HCT116 (cell line): ENCODE data around the gene NUAK2. TPM values are rescaled to one million over a fixed set of nuclear protein-coding genes. Genes with fewer than 3 reads are reported as not detected.

Experiments
- ATAC-seq: fragments of 200-7000 bp; cut with Tn5 transposase; 2 replicates; pipeline ENCODE4 v1.9.1; 2020; ENCODE audit warnings: mild to moderate bottlenecking, moderate library complexity
- BruUV-seq: library from RNA; stranded (reverse); fragments of 400-500 nt; replicated peaks from 2 replicates; lab custom pipeline; 2021; lab: Mats Ljungman, UMichigan
- CTCF ChIA-PET: fragments of 300-600 bp; sonication (Branson Sonifier 250); formaldehyde crosslinking; loops from one replicate; lab custom pipeline; 2021; ENCODE audit warnings: antibody characterized with exemption; lab: Charles Lee
- POLR2A ChIA-PET: fragments of 300-600, 350-600 bp; sonication (Branson Sonifier 250); formaldehyde crosslinking; loops from one replicate; lab custom pipeline; 2021; ENCODE audit warnings: antibody characterized with exemption; lab: Charles Lee
- RAD21 ChIA-PET, 2 experiments: fragments of 300-600 bp; sonication (Branson Sonifier 250); formaldehyde crosslinking; loops; one replicate each; lab custom pipeline; 2023; ENCODE audit warnings: low total read pairs in 2 of 2; ENCODE audit not compliant: uncharacterized antibody in 2 of 2, unreplicated experiment in 2 of 2, low non-redundant PET in 1 of 2; lab: Charles Lee
- DNase-seq: peaks from one replicate; pipeline ENCODE4 v3.0.0-alpha.2; 2010; ENCODE audit warnings: low read depth, low spot score
- H2AFZ ChIP-seq: fragments of 200-600 bp; shearing (Covaris generic), sonication (generic); 2 replicates; pipeline ENCODE4 v1.6.1; 2017; ENCODE audit warnings: low read depth, mixed run types, mixed read lengths, antibody characterized with exemption, low read length; ENCODE audit not compliant: poor library complexity, severe bottlenecking
- H3K27ac ChIP-seq: 2 replicates; pipeline ENCODE4 v1.5.1; 2012; ENCODE audit warnings: low read depth, low read length
- H3K27me3 ChIP-seq: fragments of 200-600 bp; sonication (generic); 2 replicates; pipeline ENCODE4 v1.6.1; 2016; ENCODE audit warnings: mixed run types, low read length, mixed read lengths; ENCODE audit not compliant: insufficient read depth
- H3K36me3 ChIP-seq, 2 experiments: fragments of 200-500 bp in 1 of 2; fragments of 200-600 bp in 1 of 2; sonication (Bioruptor generic) in 1 of 2; sonication (generic) in 1 of 2; 2 replicates each; pipeline versions ENCODE4 v1.5.1 to v1.6.1; 2014 to 2016; ENCODE audit warnings: low read length in 2 of 2, inconsistent platforms in 1 of 2, mixed read lengths in 1 of 2, mixed run types in 1 of 2; ENCODE audit not compliant: insufficient read depth in 2 of 2, control insufficient read depth in 1 of 2
- H3K4me1 ChIP-seq, 2 experiments: fragments of 200-600 bp in 1 of 2; sonication (generic) in 1 of 2; 2 replicates each; pipeline versions ENCODE4 v1.5.1 to v1.6.1; 2012 to 2017; ENCODE audit warnings: low read length in 2 of 2, inconsistent platforms in 1 of 2, mild to moderate bottlenecking in 1 of 2, mixed read lengths in 1 of 2, mixed run types in 1 of 2, moderate library complexity in 1 of 2; ENCODE audit not compliant: insufficient read depth in 2 of 2, control insufficient read depth in 1 of 2
- H3K4me2 ChIP-seq: fragments of 200-600 bp; sonication (generic); 2 replicates; pipeline ENCODE4 v1.6.1; 2017; ENCODE audit warnings: mixed run types, low read length, mixed read lengths
- H3K4me3 ChIP-seq, 2 experiments: fragments of 200-600 bp in 1 of 2; sonication (generic) in 1 of 2; replicated peaks in 1 of 2; 2 replicates each; pipeline ENCODE4 v1.5.1; 2011 to 2016; ENCODE audit warnings: low read length in 2 of 2, control low read depth in 1 of 2, low read depth in 1 of 2, mild to moderate bottlenecking in 1 of 2, mixed read lengths in 1 of 2, mixed run types in 1 of 2
- H3K79me2 ChIP-seq: fragments of 200-600 bp; sonication (generic); 2 replicates; pipeline ENCODE4 v1.6.1; 2017; ENCODE audit warnings: mild to moderate bottlenecking, mixed run types, low read length, moderate library complexity, mixed read lengths; ENCODE audit not compliant: insufficient read depth
- H3K9ac ChIP-seq: fragments of 200-600 bp; sonication (generic); 2 replicates; pipeline ENCODE4 v1.6.1; 2016; ENCODE audit warnings: low read length, mixed read lengths
- H3K9me2 ChIP-seq: fragments of 200-600 bp; sonication (generic), shearing (Covaris generic); 2 replicates; pipeline ENCODE4 v1.6.1; 2017; ENCODE audit warnings: mixed run types, mild to moderate bottlenecking, moderate library complexity; ENCODE audit not compliant: insufficient read depth
- H3K9me3 ChIP-seq, 2 experiments: fragments of 200-500 bp in 1 of 2; fragments of 200-600 bp in 1 of 2; sonication (Bioruptor generic) in 1 of 2; sonication (generic) in 1 of 2; 2 replicates each; pipeline ENCODE4 v1.6.1; 2014 to 2017; ENCODE audit warnings: low read length in 2 of 2, mixed read lengths in 2 of 2, inconsistent platforms in 1 of 2, low read depth in 1 of 2, mild to moderate bottlenecking in 1 of 2, mixed run types in 1 of 2, moderate library complexity in 1 of 2; ENCODE audit not compliant: control insufficient read depth in 1 of 2, insufficient read depth in 1 of 2
- H4K20me1 ChIP-seq: fragments of 200-600 bp; sonication (generic), shearing (Covaris generic); 2 replicates; pipeline ENCODE4 v1.6.1; 2017; ENCODE audit warnings: mixed run types, mild to moderate bottlenecking, moderate library complexity; ENCODE audit not compliant: insufficient read depth
- CEBPB ChIP-seq: IDR thresholded peaks from 2 replicates; pipeline ENCODE4 v1.6.1; 2012; ENCODE audit warnings: low read depth
- EGR1 ChIP-seq: IDR thresholded peaks from 2 replicates; pipeline ENCODE4 v1.6.1; 2012; ENCODE audit warnings: low read depth
- EZH2 ChIP-seq: fragments of 200-600 bp; sonication (generic); IDR thresholded peaks from 2 replicates; pipeline ENCODE4 v1.6.1; 2017; ENCODE audit warnings: antibody characterized with exemption, mixed run types
- POLR2AphosphoS5 ChIP-seq: IDR thresholded peaks from 2 replicates; pipeline ENCODE4 v1.6.1; 2011; ENCODE audit warnings: mild to moderate bottlenecking, low read depth, low read length, moderate library complexity
- TCF7L2 ChIP-seq: IDR thresholded peaks from 2 replicates; pipeline ENCODE4 v1.7.0; 2011; ENCODE audit warnings: borderline replicate concordance, inconsistent platforms; ENCODE audit not compliant: insufficient read depth, insufficient read length; ENCODE audit errors: extremely low read depth
- YY1 ChIP-seq: IDR thresholded peaks from 2 replicates; pipeline ENCODE4 v1.6.1; 2011; ENCODE audit warnings: low read length, low read depth, moderate library complexity, mild to moderate bottlenecking; ENCODE audit not compliant: insufficient replicate concordance; ENCODE audit errors: extremely low read depth
- ZFX ChIP-seq: fragments of 450-650 bp; IDR thresholded peaks from 2 replicates; pipeline ENCODE4 v1.6.1; 2017
- intact Hi-C: fragments of 100-400 bp; cut with micrococcal nuclease; formaldehyde crosslinking; loops from 2 replicates; pipeline ENCODE4 v1.10.0; 2022
- total RNA-seq: library from RNA; stranded (reverse); gene quantifications from one replicate; pipeline ENCODE4 v1.2.1, GENCODE V29; 2021; ENCODE audit not compliant: unreplicated experiment
- TF ChIP-seq, protein P1 (sequence below), 3 experiments: fragments of 200-600 bp in 1 of 3; sonication (generic) in 1 of 3; IDR thresholded peaks in 2 of 3; conservative IDR thresholded peaks in 1 of 3; 2 replicates each; pipeline ENCODE4 v1.5.1; 2012 to 2017; ENCODE audit warnings: low read depth in 2 of 3, low read length in 2 of 3, antibody characterized with exemption in 1 of 3, borderline replicate concordance in 1 of 3, control low read depth in 1 of 3, mild to moderate bottlenecking in 1 of 3, mixed read lengths in 1 of 3, mixed run types in 1 of 3, moderate library complexity in 1 of 3; ENCODE audit not compliant: insufficient read depth in 1 of 3
- TF ChIP-seq, protein P2 (sequence below): IDR thresholded peaks from 2 replicates; pipeline ENCODE4 v1.6.1; 2012; ENCODE audit warnings: low read depth
- TF ChIP-seq, protein P3 (sequence below): IDR thresholded peaks from 2 replicates; pipeline ENCODE4 v1.6.1; 2012

Gene NUAK2
- total RNA-seq, 1 experiment from 2014 or later: 3.0 TPM

DNA sequence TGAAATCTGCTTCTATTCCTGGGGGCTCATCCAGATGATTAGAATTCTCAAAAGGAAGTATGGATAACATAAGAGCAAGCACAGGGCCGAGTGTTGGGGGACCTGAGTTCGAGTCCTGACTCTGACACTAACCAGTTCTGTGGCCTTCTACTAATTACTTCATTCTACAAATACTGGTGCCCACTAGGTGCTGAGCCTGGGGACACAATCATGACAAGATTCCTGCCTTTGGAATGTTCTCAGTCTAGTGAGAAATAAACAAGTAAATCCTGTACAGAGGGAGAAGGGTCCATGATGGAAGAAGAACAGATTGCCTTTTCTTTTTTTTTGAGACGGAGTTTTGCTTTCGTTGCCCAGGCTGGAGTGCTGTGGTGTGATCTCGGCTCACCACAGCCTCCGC is 2.2 kb upstream of the NUAK2 start:
- Histone ChIP-seq H3K79me2 (peaks cover 21% of the 10 kb centered on the region; the same call in 1 of the 2 replicates), H3K9me3 (no peaks in the 10 kb centered on the region), H4K20me1 (no peaks in the 10 kb centered on the region), H3K27me3 (no peaks in the 10 kb centered on the region), H3K4me1 (peaks cover 19 to 38% of the 10 kb centered on the region in 2 experiments), H3K36me3 (no peaks in the 10 kb centered on the region), H3K4me3 (no peak overlapping the region), H3K27ac (no peak overlapping the region)
- intact Hi-C loops: no loop called here
- no peak for DNase-seq
- POLR2A ChIA-PET: interaction anchor here (2.4 kb wide), 1 partner anchor 49 kb away, joined by 16 read pairs; no protein-coding TSS in a partner anchor
- no peak for TF ChIP-seq YY1
- TF ChIP-seq, protein P1, sequence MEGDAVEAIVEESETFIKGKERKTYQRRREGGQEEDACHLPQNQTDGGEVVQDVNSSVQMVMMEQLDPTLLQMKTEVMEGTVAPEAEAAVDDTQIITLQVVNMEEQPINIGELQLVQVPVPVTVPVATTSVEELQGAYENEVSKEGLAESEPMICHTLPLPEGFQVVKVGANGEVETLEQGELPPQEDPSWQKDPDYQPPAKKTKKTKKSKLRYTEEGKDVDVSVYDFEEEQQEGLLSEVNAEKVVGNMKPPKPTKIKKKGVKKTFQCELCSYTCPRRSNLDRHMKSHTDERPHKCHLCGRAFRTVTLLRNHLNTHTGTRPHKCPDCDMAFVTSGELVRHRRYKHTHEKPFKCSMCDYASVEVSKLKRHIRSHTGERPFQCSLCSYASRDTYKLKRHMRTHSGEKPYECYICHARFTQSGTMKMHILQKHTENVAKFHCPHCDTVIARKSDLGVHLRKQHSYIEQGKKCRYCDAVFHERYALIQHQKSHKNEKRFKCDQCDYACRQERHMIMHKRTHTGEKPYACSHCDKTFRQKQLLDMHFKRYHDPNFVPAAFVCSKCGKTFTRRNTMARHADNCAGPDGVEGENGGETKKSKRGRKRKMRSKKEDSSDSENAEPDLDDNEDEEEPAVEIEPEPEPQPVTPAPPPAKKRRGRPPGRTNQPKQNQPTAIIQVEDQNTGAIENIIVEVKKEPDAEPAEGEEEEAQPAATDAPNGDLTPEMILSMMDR (IDR thresholded peaks at IDR 0.05 in 2 of 3, conservative IDR thresholded peaks at IDR 0.05 in 1 of 3; ENCODE audit: borderline replicate concordance in 1 of 3, insufficient read depth in 1 of 3, low read depth in 2 of 3, low read length in 2 of 3): no peak
- TF ChIP-seq EZH2: no peak
- no peak for TF ChIP-seq TCF7L2
- no peak for TF ChIP-seq CEBPB
- TF ChIP-seq ZFX: no peak
- TF ChIP-seq, protein P2, sequence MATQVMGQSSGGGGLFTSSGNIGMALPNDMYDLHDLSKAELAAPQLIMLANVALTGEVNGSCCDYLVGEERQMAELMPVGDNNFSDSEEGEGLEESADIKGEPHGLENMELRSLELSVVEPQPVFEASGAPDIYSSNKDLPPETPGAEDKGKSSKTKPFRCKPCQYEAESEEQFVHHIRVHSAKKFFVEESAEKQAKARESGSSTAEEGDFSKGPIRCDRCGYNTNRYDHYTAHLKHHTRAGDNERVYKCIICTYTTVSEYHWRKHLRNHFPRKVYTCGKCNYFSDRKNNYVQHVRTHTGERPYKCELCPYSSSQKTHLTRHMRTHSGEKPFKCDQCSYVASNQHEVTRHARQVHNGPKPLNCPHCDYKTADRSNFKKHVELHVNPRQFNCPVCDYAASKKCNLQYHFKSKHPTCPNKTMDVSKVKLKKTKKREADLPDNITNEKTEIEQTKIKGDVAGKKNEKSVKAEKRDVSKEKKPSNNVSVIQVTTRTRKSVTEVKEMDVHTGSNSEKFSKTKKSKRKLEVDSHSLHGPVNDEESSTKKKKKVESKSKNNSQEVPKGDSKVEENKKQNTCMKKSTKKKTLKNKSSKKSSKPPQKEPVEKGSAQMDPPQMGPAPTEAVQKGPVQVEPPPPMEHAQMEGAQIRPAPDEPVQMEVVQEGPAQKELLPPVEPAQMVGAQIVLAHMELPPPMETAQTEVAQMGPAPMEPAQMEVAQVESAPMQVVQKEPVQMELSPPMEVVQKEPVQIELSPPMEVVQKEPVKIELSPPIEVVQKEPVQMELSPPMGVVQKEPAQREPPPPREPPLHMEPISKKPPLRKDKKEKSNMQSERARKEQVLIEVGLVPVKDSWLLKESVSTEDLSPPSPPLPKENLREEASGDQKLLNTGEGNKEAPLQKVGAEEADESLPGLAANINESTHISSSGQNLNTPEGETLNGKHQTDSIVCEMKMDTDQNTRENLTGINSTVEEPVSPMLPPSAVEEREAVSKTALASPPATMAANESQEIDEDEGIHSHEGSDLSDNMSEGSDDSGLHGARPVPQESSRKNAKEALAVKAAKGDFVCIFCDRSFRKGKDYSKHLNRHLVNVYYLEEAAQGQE: no peak
- no peak for TF ChIP-seq POLR2AphosphoS5
- no peak for TF ChIP-seq EGR1
- TF ChIP-seq, protein P3, sequence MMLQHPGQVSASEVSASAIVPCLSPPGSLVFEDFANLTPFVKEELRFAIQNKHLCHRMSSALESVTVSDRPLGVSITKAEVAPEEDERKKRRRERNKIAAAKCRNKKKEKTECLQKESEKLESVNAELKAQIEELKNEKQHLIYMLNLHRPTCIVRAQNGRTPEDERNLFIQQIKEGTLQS: no peak
- TF ChIP-seq, all 23 proteins: peak for 0
- ChIA-PET RAD21 (interaction anchor here (2.6 to 3.7 kb wide), 3 partner anchors 49 to 53 kb away, joined by 24 to 60 read pairs (median 57); no protein-coding TSS in a partner anchor), CTCF (interaction anchor here (10.6 kb wide), 1 partner anchor 50 kb away, joined by 397 read pairs; no protein-coding TSS in a partner anchor)
- no peak for ATAC-seq
- Histone ChIP-seq H2AFZ (no peak overlapping the region), H3K4me2 (no peak overlapping the region), H3K9ac (no peak overlapping the region), H3K9me2 (no peaks in the 10 kb centered on the region)
- no TSS peak for BruUV-seq
